HG03103 (cell line): ENCODE measurements around the gene TACC3.
"Not testable (repeated sequence)": the region's sequence is repeated elsewhere in the genome, so short reads cannot be mapped to it uniquely, and the experiment has no call there.

Experiments used
- ATAC-seq: cut with Tn5 transposase; IDR thresholded peaks from one replicate; pipeline ENCODE4 v1.9.1; 2021; ENCODE audit warnings: low read depth; ENCODE audit not compliant: unreplicated experiment

TACC3 gene

GRCh38 chr4:1701671-1702070 lies 19.6 kb upstream of the TACC3 start:
- not testable (repeated sequence) for ATAC-seq

DNA sequence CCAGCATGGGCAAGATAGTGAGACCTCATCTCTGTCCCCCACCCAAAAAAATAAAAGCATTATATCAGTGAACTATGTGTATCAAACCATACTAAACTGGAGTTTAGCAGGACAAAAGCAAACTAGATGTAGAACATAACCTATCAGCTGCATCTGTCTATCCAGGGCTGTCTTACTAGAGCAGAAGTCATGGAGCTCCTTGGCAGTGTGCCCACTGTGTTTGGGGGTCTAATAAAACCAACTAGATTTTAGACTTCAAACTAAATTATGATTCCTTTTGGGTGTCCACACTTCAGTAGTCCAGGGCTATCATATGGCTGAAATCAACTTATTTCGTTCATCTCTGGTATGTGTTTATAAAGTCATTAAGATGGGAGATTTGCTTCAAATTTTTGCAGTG lies 17.5 kb upstream of the TACC3 start:
- no peak for ATAC-seq

GRCh38 chr4:1705732-1706131 lies 15.6 kb upstream of the TACC3 start:
- no peak for ATAC-seq

DNA sequence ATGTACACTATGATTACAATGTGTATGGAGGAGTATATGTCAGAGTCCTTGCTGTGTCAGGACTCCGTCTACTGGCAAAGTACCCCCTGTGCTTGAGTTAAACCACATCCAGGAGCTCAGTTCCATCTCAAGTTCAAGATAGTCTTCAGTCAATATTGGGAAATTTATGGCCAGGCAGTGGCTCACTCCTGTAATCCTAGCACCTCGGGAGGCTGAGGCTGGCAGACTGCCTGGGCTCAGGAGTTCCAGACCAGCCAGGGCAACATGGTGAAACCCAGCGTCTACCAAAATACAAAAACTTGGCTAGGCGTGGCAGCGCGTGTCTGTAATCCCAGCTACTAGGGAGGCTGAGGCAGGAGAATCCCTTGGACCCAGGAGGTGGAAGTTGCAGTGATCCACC lies 15.0 kb upstream of the TACC3 start:
- ATAC-seq, result no peak

GRCh38 chr4:1708581-1708980 lies 12.7 kb upstream of the TACC3 start:
- no peak for ATAC-seq

DNA sequence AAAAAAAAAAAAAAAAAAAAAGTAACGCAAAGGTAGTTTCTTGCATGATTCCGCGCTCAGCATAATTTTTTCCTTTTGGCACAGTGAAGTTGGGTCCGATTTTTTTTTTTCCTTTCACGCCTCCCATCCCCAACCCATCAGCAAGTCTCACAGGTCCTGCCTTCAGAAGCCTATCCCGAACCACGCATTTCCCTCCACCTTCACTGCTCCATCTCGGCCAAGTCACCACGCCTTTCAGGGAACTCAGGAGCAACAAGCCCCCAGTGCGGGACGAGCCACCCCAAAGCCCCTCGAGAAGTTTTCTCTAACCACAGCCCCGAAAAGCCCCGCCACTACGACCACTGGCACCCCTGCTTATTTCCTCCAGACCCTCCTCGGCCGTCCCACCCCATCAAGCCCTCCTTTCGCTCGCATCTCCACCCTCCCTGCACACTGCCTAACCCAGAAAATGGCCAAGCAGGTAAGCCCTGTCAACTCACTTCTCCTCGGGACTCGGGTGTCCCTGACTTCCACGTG lies 10.2 kb upstream of the TACC3 start:
- ATAC-seq, result no peak

- peak; percentile 11 for ATAC-seq
These were observed 9.6 kb upstream of the TACC3 start for GRCh38 chr4:1711571-1712215.

- peak; percentile 69 for ATAC-seq
These were observed 8.9 kb upstream of the TACC3 start, which contains the start of gene SLBP for GRCh38 chr4:1712216-1713002. SLBP (minus strand) TSS chr4:1712319; CDS start chr4:1712188, 131 bp downstream.

GRCh38 chr4:1713003-1713851 lies 8.1 kb upstream of the TACC3 start:
- ATAC-seq, result peak; percentile 1

DNA sequence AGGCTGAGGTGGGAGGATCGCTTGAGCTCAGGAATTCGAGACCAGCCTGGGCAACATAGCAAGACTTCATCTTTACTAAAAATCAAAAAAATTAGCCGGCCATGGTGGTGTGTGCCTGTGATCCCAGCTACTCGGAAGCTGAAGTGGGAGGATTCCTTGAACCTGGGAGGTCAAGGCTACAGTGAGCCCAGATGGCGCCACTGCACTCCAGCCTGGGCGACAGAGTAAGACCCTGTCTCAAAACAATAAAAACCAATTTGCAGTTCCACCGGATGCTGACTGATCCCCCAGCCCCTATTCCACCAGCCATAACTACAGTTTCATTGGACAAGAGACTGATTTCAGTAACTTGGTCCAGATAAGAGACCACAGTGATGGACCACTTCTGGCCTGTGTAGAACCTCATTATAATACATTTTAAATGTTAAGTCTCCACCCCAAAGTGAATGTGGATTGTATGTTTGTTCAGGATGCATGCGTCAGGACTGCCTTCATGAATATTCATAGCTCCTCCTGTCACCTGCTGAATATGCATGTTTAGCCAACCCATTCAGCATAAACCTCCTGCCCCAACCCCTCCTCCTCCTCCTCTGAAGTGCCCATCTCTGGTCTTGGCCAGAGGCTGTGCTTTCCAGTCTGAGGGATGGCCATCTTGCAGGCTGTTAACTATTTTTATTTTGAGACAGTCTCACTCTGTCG lies 6.9 kb upstream of the TACC3 start:
- no peak for ATAC-seq

DNA sequence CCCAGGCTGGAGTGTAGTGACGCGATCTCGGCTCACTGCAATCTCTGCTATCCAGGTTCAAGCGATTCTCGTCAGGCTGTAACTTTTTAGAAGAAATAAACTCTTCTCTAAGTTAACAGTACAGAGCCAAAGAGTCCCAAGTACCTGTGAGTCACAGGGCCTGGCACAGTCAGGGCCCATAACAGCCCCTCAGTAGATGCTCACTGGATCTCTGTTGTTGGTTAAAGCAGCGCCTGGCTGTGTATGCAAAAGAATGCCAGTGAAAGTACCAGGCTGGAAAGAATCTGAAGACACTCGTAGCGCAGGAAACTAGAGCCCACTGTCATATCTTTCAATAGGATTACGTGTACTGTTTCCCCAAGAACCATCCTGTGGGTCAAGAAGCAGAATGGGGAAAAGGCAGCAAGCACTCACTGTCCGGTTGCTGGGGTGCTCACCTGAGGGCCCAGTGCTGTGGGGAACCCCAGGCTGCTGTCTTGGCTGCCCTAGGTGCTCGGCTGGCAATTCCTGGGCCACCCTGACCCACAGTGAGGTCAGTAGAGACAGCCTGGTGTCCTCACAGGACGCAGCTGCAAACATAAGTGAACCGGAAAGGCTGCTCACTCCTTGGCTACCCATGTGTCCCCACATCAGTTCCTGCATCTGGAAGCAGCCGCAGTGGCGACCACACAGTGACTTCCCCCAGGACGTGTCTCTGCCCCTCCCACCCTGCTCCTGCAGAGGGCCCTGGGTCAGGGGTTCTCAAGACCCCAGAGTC lies 6.1 kb upstream of the TACC3 start:
- ATAC-seq, result no peak

DNA sequence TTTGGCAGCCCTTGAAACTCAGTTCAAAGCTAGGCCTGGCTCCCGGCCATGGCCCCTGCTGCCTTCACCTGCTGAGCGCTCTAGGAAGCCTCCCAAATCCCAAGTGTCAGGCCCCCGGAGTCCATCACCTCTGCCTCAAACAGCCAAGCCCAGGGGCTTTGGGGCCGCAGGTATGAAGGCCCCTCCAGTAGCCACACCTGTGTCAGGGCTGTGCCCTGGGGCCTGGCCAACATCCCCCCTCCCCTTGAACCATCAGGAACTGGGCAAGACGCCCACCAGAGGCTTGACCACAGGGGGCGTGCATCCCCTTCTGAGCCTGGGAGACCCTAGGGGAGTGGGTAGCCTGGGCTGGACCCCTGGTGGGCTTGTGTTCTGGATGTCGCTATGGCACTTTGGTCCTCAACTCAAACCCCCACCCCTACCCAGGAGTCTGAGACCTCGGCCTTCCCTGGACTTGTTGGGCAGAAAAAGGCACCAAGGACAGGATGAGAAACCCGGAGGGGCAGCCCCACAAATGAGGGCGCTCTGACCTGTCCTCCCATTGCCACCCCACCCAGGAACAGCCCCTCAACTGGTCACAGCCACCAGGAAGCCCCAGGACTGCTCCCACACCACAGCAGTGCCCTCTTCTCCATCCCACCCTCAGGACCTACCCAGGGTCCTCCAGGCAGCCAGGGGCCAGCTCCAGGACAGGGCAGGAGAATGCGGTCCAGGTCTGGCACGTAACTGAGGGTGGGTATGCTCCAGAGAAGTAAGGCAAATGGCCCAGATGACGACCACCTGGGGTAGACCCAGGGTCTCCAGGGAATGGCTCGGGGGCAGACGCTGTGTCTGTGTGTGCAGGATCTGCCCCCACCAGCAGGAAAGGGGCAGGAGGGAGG lies 5.0 kb upstream of the TACC3 start:
- ATAC-seq, result no peak

DNA sequence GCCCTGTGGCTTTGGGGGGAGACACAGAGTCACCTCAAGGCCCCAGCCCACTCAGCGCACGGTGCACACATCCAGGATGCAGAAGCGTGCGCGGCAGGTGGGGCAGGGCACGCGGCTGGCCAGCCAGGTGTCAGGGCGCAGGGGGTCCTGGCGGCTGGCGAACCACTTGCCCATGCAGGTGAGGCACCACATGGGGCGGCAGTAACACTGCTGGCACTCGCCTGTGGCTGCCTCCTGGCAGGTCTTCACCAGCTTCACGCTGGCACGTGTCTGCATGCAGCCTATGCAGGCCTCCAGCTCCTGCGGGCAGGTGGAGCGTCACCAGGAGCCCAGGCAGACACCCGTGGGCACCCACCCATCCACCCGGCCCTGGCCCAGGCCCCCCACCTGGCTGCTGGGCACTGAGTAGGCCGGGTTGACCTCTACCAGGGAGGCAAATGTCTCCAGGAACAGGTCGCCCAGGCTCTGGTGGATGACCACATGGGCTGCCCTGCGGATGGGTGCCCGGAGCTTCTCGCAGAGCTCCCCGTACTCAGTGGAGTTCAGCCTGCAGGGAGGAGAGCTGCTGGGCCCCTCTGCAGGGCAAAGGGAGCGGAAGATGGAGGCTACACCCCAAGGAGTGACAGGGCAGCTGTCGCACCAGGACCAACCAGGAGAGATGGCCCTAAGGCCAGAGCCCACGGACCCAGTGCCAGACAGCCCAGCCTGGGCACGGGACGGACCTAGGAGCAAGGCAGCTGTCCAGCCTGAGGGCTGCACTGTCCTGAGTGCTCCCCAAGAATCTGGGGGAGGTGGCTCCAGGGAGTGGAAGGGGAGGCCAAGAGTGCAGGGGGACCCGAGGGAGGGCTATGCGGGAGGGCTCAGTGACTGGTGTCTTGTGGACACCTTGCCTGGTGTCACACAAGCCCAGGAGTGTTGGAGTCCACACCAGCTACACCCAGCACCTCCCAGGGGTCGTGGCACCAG lies 3.9 kb upstream of the TACC3 start:
- ATAC-seq, result no peak

- ATAC-seq, result no peak
These were observed 3.0 kb upstream of the TACC3 start for GRCh38 chr4:1718095-1718850.

DNA sequence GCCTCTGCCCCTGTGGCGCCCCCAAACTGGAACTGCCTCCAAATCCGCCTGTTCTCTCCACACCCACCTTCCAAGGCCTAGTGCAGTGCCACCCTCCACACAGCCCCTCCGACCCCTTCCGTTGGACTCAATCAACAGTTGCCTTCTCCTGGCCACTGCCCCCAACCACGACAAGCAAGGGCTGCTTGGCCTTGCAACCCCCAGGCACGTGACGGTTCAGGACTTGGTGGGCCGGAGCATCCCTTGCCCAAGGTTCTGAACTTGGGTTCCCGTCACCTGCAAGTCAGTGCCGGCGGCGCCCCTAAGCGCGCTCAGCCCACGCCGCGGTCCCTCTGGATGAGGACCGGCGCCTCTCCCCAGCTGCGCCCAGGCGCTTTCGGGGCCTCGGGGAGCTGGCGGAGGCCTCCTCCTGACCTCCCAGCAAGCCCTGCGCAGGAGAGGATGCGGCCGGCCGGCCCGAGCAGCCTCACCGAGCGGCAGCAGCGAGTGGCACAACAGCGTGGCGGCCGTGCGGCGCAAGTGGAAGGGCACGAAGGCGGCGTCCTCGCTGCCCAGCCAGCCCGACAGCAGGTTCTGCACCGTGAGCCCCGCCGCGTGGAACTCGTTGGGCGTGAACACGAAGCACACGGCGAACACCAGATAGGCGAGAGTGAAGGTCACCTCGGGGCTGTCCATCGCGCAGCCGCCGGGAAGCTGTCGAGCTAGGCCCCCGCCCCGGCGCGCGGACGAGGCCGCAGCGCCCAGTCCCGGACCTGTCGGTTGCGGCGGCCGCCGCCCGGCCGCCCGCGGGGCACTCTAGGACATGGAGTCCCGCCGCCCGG lies 948 bp upstream of the TACC3 start:
- ATAC-seq, result peak; percentile 6
